Rectal smooth muscle tissue (tissue), 1 donor: Measurements from ENCODE around the gene CCDC92.

ENCODE experiments used
- H3K27ac ChIP-seq: one replicate; pipeline ENCODE4 v1.7.0; 2013; ENCODE audit warnings: low read depth, low read length, inconsistent platforms
- H3K27me3 ChIP-seq: one replicate; pipeline ENCODE4 v1.7.0; 2013; ENCODE audit warnings: low read length; ENCODE audit not compliant: control insufficient read depth, insufficient read depth
- H3K36me3 ChIP-seq: one replicate; pipeline ENCODE4 v1.7.0; 2013; ENCODE audit warnings: low read length; ENCODE audit not compliant: control insufficient read depth, insufficient read depth
- H3K4me1 ChIP-seq: one replicate; pipeline ENCODE4 v1.7.0; 2013; ENCODE audit warnings: low read length; ENCODE audit not compliant: control insufficient read depth, insufficient read depth
- H3K4me3 ChIP-seq: one replicate; pipeline ENCODE4 v1.7.0; 2013; ENCODE audit warnings: low read length
- H3K9ac ChIP-seq: one replicate; pipeline ENCODE4 v1.7.0; 2013; ENCODE audit warnings: low read length

The CCDC92 gene

DNA sequence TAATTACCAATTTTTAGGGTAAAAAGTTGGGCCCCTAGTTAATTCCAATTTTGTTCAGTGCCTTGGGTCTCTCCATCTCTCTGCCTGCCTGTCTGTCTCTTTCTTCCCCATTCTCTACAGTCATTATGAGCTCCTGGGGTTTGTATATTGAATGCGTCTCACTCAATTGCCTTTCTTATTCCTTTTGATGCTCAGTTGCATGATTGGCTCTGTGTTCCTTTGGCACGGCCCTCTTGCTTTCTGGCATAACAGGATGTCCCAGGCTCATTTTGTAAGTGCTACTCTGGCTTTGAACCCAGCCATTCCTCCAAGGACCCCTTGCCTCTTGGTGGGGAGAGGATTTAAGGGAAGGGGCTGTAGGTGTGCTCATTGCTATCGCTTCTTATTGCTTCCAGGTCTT, 36.0 kb upstream of the CCDC92 start:
- Histone ChIP-seq H3K9ac (no peak overlapping the region), H3K36me3 (peaks cover 27% of the 10 kb centered on the region), H3K4me3 (no peak overlapping the region), H3K27me3 (no peaks in the 10 kb centered on the region), H3K27ac (no peak overlapping the region), H3K4me1 (no peaks in the 10 kb centered on the region)

DNA sequence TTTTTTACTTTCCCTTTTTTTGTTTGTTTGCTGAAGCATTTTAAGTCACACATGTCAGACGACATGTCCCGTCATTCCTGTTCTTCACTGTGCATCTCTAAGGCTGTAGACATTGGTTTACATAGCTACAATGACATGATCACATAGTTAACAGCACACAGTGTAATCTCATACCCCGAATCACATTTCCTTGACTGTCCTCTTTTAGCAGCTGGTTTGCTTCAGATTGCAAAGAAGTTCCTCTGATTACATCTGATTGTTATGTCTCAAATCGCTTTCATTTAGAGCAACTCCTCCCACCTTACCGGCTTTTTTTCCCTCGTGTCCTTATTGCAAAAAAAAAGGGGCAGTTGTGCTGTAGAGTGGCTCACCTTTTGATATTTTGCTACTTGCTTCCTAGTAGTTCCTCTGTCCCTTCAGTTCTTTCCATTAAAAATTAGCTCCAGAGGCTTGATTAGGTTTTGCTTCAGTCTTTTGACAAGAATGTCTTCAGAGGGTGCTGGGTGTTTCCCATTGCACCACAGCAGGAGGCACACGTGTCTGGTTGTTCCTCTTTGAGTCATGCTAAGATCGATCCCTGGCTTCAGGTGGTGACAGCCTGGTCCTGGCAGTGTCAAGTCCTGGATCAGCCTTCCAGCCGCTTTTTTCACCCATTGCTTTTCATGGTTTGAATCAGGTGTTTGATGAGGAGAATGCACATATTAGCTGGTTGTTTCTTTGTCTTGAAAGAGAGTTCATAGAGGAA, 35.4 kb upstream of the CCDC92 start:
- H3K27me3 ChIP-seq = no peaks in the 10 kb centered on the region
- H3K36me3 ChIP-seq = peaks cover 23% of the 10 kb centered on the region
- no peak overlapping the region for H3K27ac ChIP-seq
- no peak overlapping the region for H3K9ac ChIP-seq
- no peaks in the 10 kb centered on the region for H3K4me1 ChIP-seq
- H3K4me3 ChIP-seq = no peak overlapping the region

DNA sequence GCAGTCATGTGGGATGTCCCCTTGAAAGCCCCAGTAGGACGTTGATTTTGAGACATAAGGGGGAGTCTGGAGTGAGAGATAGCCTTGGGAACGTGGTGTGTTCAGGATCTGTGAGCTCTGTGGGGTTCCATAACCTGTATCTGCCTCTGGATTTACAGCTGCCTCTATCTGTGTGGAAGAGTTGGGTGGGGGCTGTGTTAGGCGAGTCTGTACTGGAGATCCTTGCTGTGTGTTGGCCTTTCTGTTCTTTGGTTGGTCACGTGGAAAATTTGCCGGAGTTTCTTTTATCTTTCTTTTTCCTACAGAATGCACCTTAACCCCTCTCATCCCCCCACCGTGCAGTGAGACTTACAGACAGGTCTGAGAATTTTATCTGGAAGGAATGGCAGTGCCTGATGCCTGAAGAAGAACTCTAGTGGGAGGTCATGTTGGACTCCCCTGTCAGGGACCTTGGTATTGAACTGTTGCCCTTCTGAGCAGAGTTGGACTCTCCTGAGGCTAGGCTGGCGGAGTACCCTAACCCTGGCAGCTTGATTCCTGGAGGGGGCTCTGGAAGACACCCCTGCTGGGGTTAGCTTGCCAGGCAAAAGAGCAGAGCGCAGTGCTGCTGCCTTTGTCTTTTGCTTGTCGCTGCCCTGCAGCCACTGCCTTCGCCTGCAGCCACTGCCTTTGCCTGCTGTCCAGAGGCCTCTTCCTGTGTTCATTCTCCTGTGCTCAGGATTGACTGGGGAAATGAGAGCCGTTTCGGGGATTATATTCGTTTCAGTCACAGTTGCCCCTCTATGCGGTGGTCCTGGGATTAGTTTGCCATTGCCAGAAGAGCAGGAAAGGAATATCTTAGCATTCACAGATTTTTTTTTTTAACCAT, 34.4 kb upstream of the CCDC92 start:
- no peak overlapping the region for H3K9ac ChIP-seq
- H3K4me3 ChIP-seq = no peak overlapping the region
- no peaks in the 10 kb centered on the region for H3K4me1 ChIP-seq
- H3K27me3 ChIP-seq = no peaks in the 10 kb centered on the region
- peaks cover 14% of the 10 kb centered on the region for H3K36me3 ChIP-seq
- H3K27ac ChIP-seq = no peak overlapping the region

DNA sequence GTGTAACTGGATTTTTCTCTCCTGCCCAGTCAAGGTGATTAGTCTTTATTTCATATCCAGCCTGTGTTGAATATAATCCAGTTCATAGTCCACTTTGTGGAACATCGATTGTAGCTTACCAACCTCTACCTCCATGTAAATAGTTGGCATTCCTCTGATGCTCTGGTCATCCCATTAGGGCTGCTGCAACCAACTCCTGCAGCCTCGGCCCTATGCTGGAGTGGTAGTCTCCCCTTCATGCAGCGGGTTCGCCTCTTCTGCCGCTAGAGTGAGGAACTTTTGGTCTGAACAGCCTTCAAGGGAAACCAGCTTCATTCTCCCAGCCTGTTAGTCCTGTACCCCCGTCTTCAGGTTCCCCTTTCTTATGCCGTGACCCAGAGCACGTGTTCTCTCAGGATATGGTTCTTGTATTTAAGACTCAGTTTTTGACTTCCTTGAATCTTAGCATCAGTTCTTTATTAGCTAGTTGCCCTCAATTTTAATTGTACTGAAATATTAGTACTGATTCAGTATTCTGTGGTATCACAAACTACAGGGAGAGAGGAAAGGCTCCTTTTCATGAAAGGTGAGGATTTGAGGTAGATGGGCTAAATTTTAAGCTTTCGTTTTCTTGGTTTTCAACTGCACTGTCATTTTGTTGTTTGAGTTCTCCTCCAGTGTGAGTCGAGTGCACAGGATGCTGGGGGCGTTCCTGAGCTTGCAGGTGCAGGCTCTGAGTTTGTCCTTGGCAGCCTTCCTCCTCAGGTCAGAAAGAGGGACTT, 33.6 kb upstream of the CCDC92 start:
- Histone ChIP-seq H3K27me3 (no peaks in the 10 kb centered on the region), H3K36me3 (peaks cover 11% of the 10 kb centered on the region), H3K27ac (no peak overlapping the region), H3K4me1 (no peaks in the 10 kb centered on the region), H3K4me3 (no peak overlapping the region), H3K9ac (no peak overlapping the region)

GRCh38 chr12:124004233-124004875, 31.7 kb upstream of the CCDC92 start:
- Histone ChIP-seq H3K27me3 (no peaks in the 10 kb centered on the region), H3K4me3 (no peak overlapping the region), H3K4me1 (no peaks in the 10 kb centered on the region), H3K9ac (no peak overlapping the region), H3K36me3 (peaks cover 18% of the 10 kb centered on the region), H3K27ac (no peak overlapping the region)

GRCh38 chr12:124002654-124003053, 30.0 kb upstream of the CCDC92 start:
- Histone ChIP-seq H3K27me3 (no peaks in the 10 kb centered on the region), H3K4me1 (no peaks in the 10 kb centered on the region), H3K9ac (no peak overlapping the region), H3K36me3 (peaks cover 18% of the 10 kb centered on the region), H3K4me3 (no peak overlapping the region), H3K27ac (no peak overlapping the region)

- no peak overlapping the region for H3K27ac ChIP-seq
- H3K36me3 ChIP-seq = peaks cover 16% of the 10 kb centered on the region
- no peaks in the 10 kb centered on the region for H3K4me1 ChIP-seq
- H3K4me3 ChIP-seq = no peak overlapping the region
- no peaks in the 10 kb centered on the region for H3K27me3 ChIP-seq
- no peak overlapping the region for H3K9ac ChIP-seq
Measured at GRCh38 chr12:124002021-124002644, 29.5 kb upstream of the CCDC92 start.

DNA sequence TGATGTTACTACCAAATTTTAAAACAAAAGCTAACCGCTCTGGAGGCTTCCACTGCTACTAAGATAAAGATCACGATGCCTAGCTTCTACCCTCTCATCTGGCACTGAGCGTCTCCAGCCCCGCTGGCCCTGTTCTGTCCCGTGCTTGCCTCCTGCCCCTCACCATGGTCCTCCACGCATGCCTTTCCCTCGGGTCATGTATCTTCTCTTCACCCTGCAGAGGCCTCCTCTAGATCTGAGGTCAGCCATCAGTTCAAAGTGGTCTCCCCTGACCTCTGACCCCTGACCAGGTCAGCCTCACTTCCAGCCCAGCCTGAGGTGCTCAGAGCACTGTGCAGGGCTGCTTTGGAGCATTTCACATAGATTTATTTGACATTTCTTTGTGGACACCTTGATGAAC, 28.7 kb upstream of the CCDC92 start:
- H3K4me1 ChIP-seq = no peaks in the 10 kb centered on the region
- no peak overlapping the region for H3K9ac ChIP-seq
- H3K36me3 ChIP-seq = peaks cover 16% of the 10 kb centered on the region
- H3K4me3 ChIP-seq = no peak overlapping the region
- H3K27ac ChIP-seq = no peak overlapping the region
- H3K27me3 ChIP-seq = no peaks in the 10 kb centered on the region

GRCh38 chr12:124000111-124000510, 27.5 kb upstream of the CCDC92 start:
- H3K4me1 ChIP-seq = no peaks in the 10 kb centered on the region
- no peak overlapping the region for H3K4me3 ChIP-seq
- H3K27me3 ChIP-seq = no peaks in the 10 kb centered on the region
- H3K9ac ChIP-seq = no peak overlapping the region
- peaks cover 9% of the 10 kb centered on the region for H3K36me3 ChIP-seq
- H3K27ac ChIP-seq = no peak overlapping the region

DNA sequence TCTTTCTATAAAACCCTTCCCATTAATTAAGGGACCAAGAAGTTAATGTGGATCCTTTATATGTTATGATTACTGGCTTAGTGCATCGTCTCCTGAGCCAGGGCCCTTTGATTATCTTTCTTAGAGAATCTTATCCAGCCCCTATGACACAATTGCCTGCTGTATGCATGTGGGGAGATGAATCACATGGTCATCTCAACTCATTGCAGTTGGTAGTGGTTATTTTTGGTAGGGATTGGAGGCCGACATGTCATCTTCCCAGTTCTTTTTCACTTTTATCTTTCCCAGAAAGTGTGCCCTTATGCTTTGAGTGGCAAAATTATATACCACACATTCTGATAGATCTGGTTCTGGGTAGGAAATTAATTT, 26.3 kb upstream of the CCDC92 start:
- Histone ChIP-seq H3K4me3 (no peak overlapping the region), H3K27ac (no peak overlapping the region), H3K36me3 (peaks cover 9% of the 10 kb centered on the region), H3K4me1 (no peaks in the 10 kb centered on the region), H3K27me3 (no peaks in the 10 kb centered on the region), H3K9ac (no peak overlapping the region)

DNA sequence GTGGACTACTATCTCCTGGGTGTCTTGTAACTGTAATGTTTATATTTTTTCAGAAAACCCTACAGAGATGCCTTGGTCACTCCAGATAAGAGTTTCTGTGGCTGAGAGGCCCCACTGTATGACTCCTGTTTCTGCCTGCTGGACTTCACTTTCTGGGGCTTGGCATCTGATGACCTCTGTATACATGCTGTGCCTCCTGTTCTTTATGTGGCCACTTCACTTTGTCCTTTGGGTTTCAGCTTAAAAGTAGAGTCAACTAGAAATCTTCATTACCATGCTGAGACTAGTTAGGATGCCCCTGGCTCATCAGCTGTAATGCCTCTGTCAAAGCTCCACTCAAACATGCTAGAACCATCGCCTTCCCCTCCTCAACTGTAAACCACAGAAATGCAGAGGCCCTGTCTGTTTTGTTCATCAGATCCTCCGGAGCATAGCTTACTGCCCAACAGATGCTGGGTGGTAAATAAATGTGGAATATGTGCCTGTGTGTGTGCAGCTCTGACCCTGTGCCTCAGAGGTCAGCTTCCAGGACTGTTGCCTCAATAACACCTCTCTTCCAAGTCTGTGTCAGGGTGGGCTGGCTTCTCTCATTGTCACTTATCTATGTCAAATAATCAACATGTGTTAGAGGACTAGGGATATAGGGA, 25.8 kb upstream of the CCDC92 start:
- H3K36me3 ChIP-seq = peaks cover 9% of the 10 kb centered on the region
- no peak overlapping the region for H3K4me3 ChIP-seq
- H3K27ac ChIP-seq = no peak overlapping the region
- no peak overlapping the region for H3K9ac ChIP-seq
- H3K27me3 ChIP-seq = no peaks in the 10 kb centered on the region
- H3K4me1 ChIP-seq = no peaks in the 10 kb centered on the region
